NCI-H446 treated with DMSO at 0.1 percent for 48 hours (cell line): ENCODE results near the gene MYO10.
A peak's percentile ranks its signal among the peaks of the same experiment; 100 is the strongest.
"Not testable (repeated sequence)": the region's sequence is repeated elsewhere in the genome, so short reads cannot be mapped to it uniquely, and the experiment has no call there.

Source experiments
- DNase-seq: peaks from one replicate; lab custom pipeline; 2025; lab: John Stamatoyannopoulos, UW

MYO10 gene

GRCh38 chr5:16668631-16669030 lies 267.5 kb downstream of the MYO10 start:
- DNase-seq: no peak

- DNase-seq: no peak
Observed at GRCh38 chr5:16668194-16668593, 267.9 kb downstream of the MYO10 start.

DNA sequence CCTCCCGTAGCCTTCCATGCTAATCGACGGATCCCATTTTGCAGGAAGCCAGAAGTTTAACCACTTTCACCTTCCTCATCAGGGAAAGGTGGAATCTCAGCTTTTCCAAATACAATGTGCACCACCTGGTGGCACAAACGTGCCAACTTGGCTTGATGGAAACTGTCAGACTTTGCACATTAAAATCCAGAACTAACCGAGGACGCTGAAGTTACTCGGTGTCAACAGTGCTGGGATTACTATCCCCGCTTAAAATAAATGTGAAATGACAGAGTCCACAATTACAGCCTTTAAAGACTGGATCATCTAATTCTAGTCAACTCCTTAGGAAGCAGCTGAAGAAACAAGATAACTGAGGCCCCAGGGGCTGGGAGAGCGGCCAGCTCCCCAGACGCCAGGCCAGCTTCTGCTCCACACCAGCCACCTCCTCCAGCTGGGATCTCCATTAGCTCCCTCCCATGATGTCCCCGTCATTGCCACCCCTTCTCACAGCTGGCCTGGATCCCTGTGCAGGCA lies 269.1 kb downstream of the MYO10 start:
- DNase-seq: no peak

GRCh38 chr5:16666130-16666882 lies 269.8 kb downstream of the MYO10 start:
- DNase-seq: no peak

- DNase-seq: no peak
Observed at GRCh38 chr5:16665601-16666000, 270.5 kb downstream of the MYO10 start.

- no peak for DNase-seq
Observed at GRCh38 chr5:16664368-16664767, 271.7 kb downstream of the MYO10 start.

- no peak for DNase-seq
Observed at GRCh38 chr5:16663840-16664239, 272.2 kb downstream of the MYO10 start.

- DNase-seq: no peak
Observed at GRCh38 chr5:16661713-16662112, 274.4 kb downstream of the MYO10 start.

GRCh38 chr5:16660982-16661381 lies 275.1 kb downstream of the MYO10 start:
- DNase-seq: no peak

DNA sequence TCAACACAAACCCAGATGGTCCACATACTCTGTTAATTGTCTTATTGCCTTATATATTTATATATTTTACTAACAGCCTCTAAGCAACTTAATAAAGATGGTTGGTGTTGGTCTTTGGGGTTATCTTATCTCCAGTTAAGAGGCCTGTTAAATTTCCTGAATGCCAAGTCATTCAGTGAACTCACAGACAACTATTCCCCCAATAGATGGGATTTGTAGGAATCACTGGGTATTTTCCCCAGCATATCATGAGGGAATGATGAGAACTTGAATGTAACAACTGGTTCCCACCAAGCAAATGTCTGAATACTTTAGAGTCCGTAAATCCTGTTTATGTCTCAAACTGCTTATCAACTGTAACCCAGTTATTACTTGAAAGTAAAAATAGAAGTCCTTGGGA lies 276.6 kb downstream of the MYO10 start:
- DNase-seq: no peak

DNA sequence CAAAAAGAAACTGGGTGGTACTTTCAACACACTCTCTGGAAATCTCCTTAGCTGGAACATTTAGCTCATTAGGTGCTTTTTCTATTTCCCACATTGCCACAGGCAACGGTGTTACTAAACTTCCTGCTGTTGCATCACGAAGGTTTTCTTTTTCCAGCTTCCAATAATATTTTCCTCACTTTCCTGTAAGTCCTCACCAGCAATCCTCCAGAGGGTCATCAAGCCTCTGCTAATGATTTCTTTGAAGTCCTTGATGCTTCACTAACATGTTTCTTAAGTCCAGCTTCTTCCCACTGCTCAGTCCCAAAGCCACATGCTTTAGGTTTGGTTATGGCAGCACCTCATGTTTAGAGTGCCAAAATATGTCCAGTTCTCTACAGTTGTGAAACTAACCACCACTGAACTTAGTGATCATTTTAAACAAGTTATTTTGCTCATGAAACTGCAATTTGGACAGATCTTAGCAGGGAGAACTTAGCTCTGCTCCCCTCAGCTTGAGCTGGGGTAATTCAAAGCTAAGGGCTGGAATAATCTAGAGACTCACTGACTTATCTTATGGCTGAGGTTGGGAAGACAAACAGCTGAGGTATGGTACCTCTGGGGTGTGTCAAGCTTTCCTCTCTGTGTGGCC lies 279.4 kb downstream of the MYO10 start:
- DNase-seq: no peak

GRCh38 chr5:16654647-16655334 lies 281.3 kb downstream of the MYO10 start:
- no peak for DNase-seq

DNA sequence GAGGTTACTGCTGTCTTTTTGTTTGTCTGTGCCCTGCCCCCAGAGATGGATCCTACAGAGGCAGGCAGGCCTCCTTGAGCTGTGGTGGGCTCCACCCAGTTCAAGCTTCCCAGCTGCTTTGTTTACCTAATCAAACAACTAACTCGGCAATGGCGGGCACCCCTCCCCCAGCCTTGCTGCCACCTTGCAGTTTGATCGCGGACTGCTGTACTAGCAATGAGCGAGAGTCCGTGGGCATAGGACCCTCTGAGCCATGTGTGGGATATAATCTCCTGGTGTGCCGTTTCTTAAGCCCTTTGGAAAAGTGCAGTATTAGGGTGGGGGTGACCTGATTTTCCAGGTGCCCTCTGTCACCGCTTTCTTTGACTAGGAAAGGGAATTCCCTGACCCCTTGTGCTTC lies 287.3 kb downstream of the MYO10 start:
- DNase-seq: not testable (repeated sequence)

DNA sequence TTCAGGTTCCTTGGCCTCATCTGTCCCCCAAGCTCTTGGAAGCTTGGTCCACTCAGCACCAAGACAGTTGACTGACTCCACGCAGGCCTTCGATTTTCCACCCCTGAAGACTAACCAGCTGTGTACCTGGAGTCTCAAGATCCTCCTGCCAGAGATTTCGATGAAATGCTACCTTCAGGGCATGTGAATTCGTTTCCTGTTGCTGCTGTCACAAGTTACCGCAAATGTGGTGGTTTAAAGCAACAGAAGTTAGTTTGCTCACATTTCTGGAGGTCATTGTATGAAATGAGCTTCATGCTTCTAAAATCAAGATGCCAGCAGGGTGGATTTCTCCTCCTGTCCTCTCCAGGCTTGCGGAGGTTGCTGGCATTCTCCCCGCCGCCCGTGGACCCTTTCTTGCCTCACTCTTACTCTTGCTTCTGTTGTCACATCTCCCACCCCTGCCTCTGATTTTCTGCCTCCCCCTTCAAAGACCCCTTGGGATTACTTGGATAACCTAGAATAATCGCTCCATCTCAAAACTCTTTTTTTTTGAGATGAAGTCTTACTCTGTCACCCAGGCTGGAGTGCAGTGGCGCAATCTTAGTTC lies 291.7 kb downstream of the MYO10 start:
- DNase-seq: no peak

- DNase-seq: no peak
Observed at GRCh38 chr5:16642867-16643266, 293.2 kb downstream of the MYO10 start.

GRCh38 chr5:16639206-16639605 lies 296.9 kb downstream of the MYO10 start:
- no peak for DNase-seq

- DNase-seq: peak; percentile 25
Observed at GRCh38 chr5:16628376-16628775, 307.7 kb downstream of the MYO10 start.

DNA sequence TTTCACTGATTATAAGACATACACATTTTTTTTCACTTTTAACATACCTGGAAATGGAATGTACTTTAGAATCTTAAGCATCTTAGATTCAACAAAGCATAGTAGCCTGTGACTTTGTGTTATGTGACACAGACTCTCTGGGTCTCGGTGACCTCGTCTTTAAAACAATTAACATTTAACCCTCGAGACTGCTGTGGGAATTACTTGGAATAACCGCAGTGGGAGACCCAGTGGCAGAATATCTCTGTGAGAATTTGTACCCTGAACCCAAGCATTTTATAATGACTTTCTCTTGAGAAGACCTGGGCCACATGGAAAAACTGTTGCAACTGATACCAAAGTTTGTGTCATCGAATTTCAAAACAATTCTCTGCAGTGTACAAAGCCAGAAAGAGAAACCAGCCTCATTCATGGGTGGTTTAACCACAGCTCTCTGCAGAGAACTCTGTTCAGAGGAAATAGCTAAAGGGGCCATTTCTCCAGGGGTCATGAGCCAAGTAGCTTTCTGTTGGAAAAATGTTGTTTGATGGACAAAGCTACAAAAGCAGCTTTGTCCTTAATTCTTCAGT lies 309.3 kb downstream of the MYO10 start:
- DNase-seq: no peak

GRCh38 chr5:16625096-16625495 lies 311.0 kb downstream of the MYO10 start:
- no peak for DNase-seq

DNA sequence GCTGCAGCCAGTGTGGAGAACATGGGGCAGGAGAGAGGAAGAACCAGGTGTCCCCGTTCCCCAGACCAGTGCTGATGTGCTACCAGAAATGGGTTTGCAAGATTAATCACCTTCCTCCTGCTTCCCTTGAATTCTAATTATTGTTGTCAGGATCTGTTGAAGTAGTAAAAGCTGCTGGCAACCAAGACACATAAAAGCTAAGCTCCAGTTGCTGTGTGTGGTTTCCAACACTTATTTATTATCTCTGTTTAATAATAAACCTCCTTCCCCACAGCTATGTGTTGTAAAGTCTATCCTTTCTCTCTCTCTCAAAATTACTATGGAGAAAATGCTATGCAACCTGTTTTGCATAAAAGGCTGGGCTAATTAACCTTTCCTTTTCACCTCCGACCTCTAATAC lies 317.0 kb downstream of the MYO10 start:
- no peak for DNase-seq

- no peak for DNase-seq
Observed at GRCh38 chr5:16618138-16618897, 317.8 kb downstream of the MYO10 start.
